HFFc6 (cell line): ENCODE measurements around the gene SLC13A3. TPM values are rescaled to one million over a fixed set of nuclear protein-coding genes. Genes with fewer than 3 reads are reported as not detected.

Experiments used
- DNase-seq: peaks from one replicate; pipeline ENCODE4 v3.0.0-alpha.2; 2018
- H3K27ac Mint-ChIP-seq: 2 replicates; pipeline ENCODE4 v1.8.0; 2020; ENCODE audit warnings: mild to moderate bottlenecking, mixed read lengths
- H3K27me3 Mint-ChIP-seq: 2 replicates; pipeline ENCODE4 v1.8.0; 2021; ENCODE audit warnings: mild to moderate bottlenecking, moderate library complexity, mixed read lengths; ENCODE audit not compliant: insufficient read depth
- H3K36me3 Mint-ChIP-seq: 2 replicates; pipeline ENCODE4 v1.8.0; 2021; ENCODE audit warnings: low read depth, mixed read lengths
- H3K4me1 Mint-ChIP-seq: 2 replicates; pipeline ENCODE4 v1.8.0; 2020; ENCODE audit warnings: low read depth, mixed read lengths
- H3K4me3 Mint-ChIP-seq: 2 replicates; pipeline ENCODE4 v1.8.0; 2020; ENCODE audit warnings: mild to moderate bottlenecking, moderate library complexity, mixed read lengths
- H3K9me3 Mint-ChIP-seq: 2 replicates; pipeline ENCODE4 v1.8.0; 2020; ENCODE audit warnings: mild to moderate bottlenecking, mixed read lengths
- total RNA-seq, 6 experiments: library from RNA; stranded (reverse); fragmentation: NEBNext Ultra II Directional; extraction: Animal tissue kit (Norgen Biotek cat#: 25700); gene quantifications; 2 replicates in 1 of 6; 3 replicates in 5 of 6; pipeline ENCODE4 v1.2.3, GENCODE V29; 2021
- TF ChIP-seq, protein P1 (sequence below): fragments of 200-600 bp; sonication (generic); IDR thresholded peaks from 2 replicates; pipeline ENCODE4 v1.5.0; 2021; ENCODE audit warnings: antibody characterized with exemption, mild to moderate bottlenecking

The SLC13A3 gene
- total RNA-seq, 6 experiments from 2014 or later = 2.3 to 3.5 (median 2.7) TPM

DNA sequence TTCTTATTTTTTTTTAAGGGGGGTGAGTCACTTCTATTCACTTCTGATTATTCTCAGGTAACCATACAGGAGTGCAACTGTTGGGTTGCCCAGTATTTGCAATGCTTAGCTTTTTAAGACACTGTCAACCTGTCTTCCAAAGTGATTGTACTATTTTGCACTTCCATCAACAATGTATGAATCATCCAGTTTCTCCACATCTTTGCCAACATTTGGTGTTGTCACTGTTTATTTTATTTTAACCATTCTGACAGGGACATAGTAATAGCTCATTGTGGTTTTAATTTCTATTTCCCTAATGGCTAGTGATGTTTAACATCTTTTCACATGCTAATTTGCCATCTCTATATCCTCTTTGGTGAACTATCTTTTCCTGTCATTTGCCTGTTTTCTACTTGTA is 1.4 kb upstream of the SLC13A3 start:
- H3K27me3 Mint-ChIP-seq = peaks cover 14% of the 10 kb centered on the region; the same call in 1 of the 2 replicates
- H3K9me3 Mint-ChIP-seq = no peaks in the 10 kb centered on the region
- TF ChIP-seq, protein P1, sequence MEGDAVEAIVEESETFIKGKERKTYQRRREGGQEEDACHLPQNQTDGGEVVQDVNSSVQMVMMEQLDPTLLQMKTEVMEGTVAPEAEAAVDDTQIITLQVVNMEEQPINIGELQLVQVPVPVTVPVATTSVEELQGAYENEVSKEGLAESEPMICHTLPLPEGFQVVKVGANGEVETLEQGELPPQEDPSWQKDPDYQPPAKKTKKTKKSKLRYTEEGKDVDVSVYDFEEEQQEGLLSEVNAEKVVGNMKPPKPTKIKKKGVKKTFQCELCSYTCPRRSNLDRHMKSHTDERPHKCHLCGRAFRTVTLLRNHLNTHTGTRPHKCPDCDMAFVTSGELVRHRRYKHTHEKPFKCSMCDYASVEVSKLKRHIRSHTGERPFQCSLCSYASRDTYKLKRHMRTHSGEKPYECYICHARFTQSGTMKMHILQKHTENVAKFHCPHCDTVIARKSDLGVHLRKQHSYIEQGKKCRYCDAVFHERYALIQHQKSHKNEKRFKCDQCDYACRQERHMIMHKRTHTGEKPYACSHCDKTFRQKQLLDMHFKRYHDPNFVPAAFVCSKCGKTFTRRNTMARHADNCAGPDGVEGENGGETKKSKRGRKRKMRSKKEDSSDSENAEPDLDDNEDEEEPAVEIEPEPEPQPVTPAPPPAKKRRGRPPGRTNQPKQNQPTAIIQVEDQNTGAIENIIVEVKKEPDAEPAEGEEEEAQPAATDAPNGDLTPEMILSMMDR = no peak
- peak; percentile 2 for DNase-seq
- no peak overlapping the region for H3K27ac Mint-ChIP-seq
- H3K36me3 Mint-ChIP-seq = peaks cover 4% of the 10 kb centered on the region; the same call in 1 of the 2 replicates
- H3K4me1 Mint-ChIP-seq = no peaks in the 10 kb centered on the region
- no peak overlapping the region for H3K4me3 Mint-ChIP-seq

- TF ChIP-seq, protein P1 = no peak
- no peak for DNase-seq
- Mint-ChIP-seq H3K9me3 (no peaks in the 10 kb centered on the region), H3K4me1 (peaks cover 12% of the 10 kb centered on the region), H3K27ac (no peak overlapping the region), H3K4me3 (no peak overlapping the region), H3K36me3 (peaks cover 4% of the 10 kb centered on the region; the same call in 1 of the 2 replicates), H3K27me3 (peaks cover 14% of the 10 kb centered on the region)
Measured at GRCh38 chr20:46650575-46651090, 626 bp downstream of the SLC13A3 start.

DNA sequence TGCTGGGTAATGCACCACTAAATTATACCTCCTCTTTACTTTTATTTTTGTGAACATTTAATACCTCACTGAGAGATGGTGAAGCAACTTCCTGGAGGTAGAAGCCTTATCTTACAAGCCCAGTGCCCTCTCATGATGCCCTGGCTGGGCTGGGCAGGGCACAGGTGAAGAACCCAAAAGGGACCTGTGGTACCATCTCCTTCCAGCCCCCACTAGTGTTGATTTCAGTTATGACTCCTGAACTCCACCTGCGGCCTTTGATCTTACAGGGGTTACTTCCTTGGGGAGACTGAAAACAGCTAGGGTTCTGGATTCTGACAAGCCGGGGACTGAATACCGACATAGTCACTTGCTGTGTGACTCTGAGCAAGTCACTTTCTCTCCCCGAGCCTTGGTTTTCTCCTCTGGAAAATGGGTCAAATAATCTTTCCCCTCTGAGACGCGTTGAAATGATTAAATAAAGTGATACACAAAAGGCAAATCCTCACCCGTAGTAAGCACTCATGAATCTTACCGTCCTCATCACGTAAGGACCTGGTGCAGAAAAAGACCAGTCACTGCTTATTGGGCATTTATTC is 1.2 kb downstream of the SLC13A3 start:
- DNase-seq = no peak
- H3K4me1 Mint-ChIP-seq = peaks cover 12% of the 10 kb centered on the region
- H3K4me3 Mint-ChIP-seq = no peak overlapping the region
- H3K27ac Mint-ChIP-seq = no peak overlapping the region
- peaks cover 4% of the 10 kb centered on the region; the same call in 1 of the 2 replicates for H3K36me3 Mint-ChIP-seq
- TF ChIP-seq, protein P1 = no peak
- H3K9me3 Mint-ChIP-seq = no peaks in the 10 kb centered on the region
- peaks cover 14% of the 10 kb centered on the region for H3K27me3 Mint-ChIP-seq

GRCh38 chr20:46649650-46649949 is 1.7 kb downstream of the SLC13A3 start:
- Mint-ChIP-seq H3K27me3 (peaks cover 14% of the 10 kb centered on the region), H3K4me1 (peaks cover 12% of the 10 kb centered on the region), H3K36me3 (peaks cover 4% of the 10 kb centered on the region; the same call in 1 of the 2 replicates), H3K9me3 (no peaks in the 10 kb centered on the region), H3K4me3 (no peak overlapping the region), H3K27ac (no peak overlapping the region)
- no peak for DNase-seq
- TF ChIP-seq, protein P1 = no peak

DNA sequence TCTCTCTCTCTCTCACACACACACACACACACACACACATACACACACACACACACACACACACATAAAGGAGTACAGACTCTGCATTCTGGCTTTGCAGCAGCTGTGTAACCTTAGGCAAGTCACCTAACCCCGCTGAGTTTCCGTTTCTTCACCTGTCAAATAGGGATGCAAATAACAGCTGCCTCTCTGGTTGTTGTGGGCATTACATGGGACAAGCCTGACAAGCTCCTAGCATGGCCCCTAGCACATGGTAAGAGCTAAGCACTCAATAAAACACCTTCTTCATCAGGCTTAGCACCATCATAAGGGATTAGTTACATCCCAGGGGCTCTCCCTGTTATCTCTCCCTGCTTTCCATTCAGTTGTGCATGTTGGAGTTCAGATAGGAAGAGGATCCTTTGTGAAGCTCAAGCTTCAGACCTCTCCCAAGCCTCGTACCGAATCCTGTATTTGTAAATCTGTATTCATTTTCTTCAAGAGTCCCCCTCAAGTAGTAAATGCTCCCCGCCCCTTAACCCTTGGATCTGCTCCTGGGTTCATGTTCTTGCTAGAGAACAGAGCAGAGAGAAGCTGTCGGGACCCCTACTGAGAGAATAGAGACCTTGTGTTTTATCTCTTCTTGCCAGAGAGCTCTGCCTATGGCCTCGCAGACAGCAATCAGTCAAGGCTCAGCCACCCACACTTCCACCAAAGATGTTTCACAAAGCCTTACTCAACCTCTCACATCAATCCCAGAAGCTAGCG is 2.2 kb downstream of the SLC13A3 start:
- no peak overlapping the region for H3K27ac Mint-ChIP-seq
- TF ChIP-seq, protein P1 = no peak
- peaks cover 4% of the 10 kb centered on the region; the same call in 1 of the 2 replicates for H3K36me3 Mint-ChIP-seq
- peaks cover 12% of the 10 kb centered on the region for H3K4me1 Mint-ChIP-seq
- no peak for DNase-seq
- H3K9me3 Mint-ChIP-seq = no peaks in the 10 kb centered on the region
- H3K27me3 Mint-ChIP-seq = peaks cover 14% of the 10 kb centered on the region
- no peak overlapping the region for H3K4me3 Mint-ChIP-seq
